HG03342 (cell line): ENCODE data around the gene CD7.

Experiments used
- ATAC-seq: cut with Tn5 transposase; IDR thresholded peaks from one replicate; pipeline ENCODE4 v1.9.1; 2021; ENCODE audit warnings: mild to moderate bottlenecking, moderate library complexity; ENCODE audit not compliant: unreplicated experiment

The CD7 gene

GRCh38 chr17:82300707-82301270 is 16.6 kb downstream of the CD7 start:
- no peak for ATAC-seq

GRCh38 chr17:82300228-82300627 is 17.2 kb downstream of the CD7 start:
- no peak for ATAC-seq

GRCh38 chr17:82299452-82299851 is 18.0 kb downstream of the CD7 start:
- no peak for ATAC-seq

GRCh38 chr17:82298538-82299421 is 18.6 kb downstream of the CD7 start:
- ATAC-seq, result no peak

GRCh38 chr17:82297714-82298537 is 19.5 kb downstream of the CD7 start:
- peak; percentile 54 for ATAC-seq

GRCh38 chr17:82297280-82297713 is 20.1 kb downstream of the CD7 start:
- ATAC-seq, result no peak

GRCh38 chr17:82296511-82297279 is 20.7 kb downstream of the CD7 start:
- no peak for ATAC-seq

GRCh38 chr17:82295472-82295814 is 22.0 kb downstream of the CD7 start:
- ATAC-seq, result no peak

GRCh38 chr17:82294064-82294773 is 23.2 kb downstream of the CD7 start:
- ATAC-seq, result no peak

GRCh38 chr17:82292251-82293154 is 24.9 kb downstream of the CD7 start:
- ATAC-seq, result peak; percentile 95

GRCh38 chr17:82291582-82292250 is 25.7 kb downstream of the CD7 start:
- no peak for ATAC-seq

- ATAC-seq, result no peak
Observed at GRCh38 chr17:82287868-82288801, 29.3 kb downstream of the CD7 start.

GRCh38 chr17:82287013-82287867 is 30.2 kb downstream of the CD7 start:
- ATAC-seq, result no peak

GRCh38 chr17:82285141-82285540 is 32.3 kb downstream of the CD7 start:
- ATAC-seq, result no peak

- no peak for ATAC-seq
Observed at GRCh38 chr17:82283208-82283749, 34.1 kb downstream of the CD7 start.
